Activated T-helper 1 cell treated with anti-CD3 and anti-CD28 coated beads, Interleukin-2, amount 50 U/mL, for 16 hours (primary cell): ENCODE measurements around the gene INO80E.

Experiments
- DNase-seq, 2 donors: peaks; one replicate each; pipeline ENCODE4 v3.0.0-alpha.2; 2020; ENCODE audit warnings: low read depth in 1 of 2, low spot score in 1 of 2

The INO80E gene

DNA sequence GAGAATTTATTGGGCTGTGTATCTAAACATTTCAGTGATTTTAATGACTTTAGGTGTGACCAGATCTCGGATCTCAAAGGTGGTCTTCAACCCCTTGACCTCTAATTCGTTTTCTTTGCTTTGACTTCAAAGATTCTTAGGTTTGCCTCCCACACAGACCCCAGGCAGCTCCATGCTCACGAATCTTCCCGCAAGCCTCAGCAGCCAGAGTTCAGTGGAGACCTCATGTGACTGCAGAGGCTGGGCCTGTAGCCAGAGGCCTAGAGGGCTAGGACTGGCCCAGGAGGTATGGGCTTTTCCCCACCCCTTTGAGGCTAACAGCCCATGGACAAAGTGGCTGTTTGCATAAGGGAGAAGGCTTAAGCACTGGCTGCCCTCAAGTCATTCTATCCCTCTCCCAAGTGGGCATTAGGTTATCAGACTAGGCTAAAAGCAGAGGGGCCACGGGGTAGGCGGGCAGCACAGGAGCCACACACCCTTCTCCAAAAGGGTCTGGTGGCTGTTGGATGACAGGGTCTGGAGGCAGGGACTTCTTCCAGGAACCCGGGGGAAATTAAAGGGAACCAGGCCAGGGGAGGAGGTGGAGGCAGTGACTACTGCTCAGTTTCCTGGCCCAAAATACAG, 3.6 kb upstream of the INO80E start:
- no peak for DNase-seq

GRCh38 chr16:29993191-29993902, 2.7 kb upstream of the INO80E start:
- no peak for DNase-seq

DNA sequence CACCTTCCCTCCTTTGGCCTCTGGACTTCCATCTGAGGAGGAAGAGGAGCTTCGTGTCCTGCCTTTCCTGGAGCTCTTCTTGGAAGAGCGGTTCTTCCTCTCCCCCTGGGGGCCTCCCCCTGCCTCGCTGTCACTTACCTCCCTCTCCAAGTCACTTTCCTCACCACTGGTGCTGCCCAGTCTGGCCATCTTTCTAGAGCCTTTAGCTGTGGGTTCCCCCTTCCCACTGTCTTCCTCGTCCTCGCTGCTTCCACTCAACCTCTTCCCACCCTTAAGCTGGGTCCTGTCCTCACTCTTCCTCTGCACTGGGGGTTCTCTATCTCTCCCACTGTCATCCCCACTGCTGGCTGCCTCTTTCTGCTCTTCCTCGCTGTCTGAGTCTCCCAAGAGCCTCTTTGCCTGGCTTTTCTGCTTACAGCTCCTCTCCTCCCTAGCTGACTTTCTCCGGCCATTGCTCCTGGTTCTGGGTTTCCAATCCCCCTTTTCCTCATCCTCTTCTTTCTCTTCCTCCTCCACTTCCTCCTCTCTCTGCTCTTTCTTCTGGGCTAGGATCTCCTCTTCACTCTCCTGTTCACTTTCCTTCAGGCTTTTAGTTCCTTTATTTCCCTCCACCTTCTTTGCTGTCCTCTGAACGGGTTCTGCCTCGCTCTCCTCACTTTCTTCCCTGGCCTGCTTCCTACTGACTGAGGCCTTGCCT, 2.0 kb upstream of the INO80E start:
- DNase-seq, result no peak

DNA sequence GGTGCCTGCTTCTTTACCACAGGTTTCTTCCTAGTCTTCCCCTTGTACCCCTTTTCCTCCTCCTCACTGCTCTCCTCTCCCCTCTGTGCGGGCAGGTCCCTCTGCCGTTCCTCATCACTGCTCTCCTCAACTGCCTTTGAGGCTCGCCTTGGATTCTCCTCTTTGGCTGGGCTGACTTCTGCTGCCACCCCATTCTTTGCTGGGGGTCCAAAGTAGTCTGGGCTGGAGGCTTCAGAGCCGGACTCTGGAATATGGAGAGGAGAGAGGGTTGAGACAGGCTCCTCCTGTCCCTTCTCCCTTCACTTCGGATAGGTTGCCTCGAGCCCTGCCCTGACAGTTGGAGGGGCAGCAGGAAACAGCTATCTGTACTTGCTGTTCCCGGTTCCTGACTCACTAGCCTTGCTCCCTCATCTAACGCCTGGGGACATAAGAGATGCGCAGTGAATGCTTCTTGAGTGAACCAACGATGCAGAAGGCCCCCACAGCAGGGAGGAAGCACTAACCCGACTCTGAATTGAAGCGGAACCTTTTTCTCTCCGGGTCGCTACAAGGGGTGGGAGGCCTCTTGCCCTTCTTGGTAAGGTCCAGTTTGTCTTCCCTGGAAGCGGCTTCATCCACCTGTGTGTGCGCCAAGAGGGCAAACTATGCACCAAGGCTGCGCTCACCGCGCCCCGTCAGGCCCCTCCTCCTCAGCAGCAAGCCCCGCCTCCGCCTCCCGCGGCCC, 1.3 kb upstream of the INO80E start:
- peak in 1 of 2 donors; percentile 54 for DNase-seq

- peak; percentile 69 to 79 for DNase-seq
These were observed 624 bp upstream of the INO80E start, which contains the start of gene HIRIP3 for GRCh38 chr16:29995324-29995910. Gene HIRIP3, minus strand, starts transcription at chr16:29995617. Its CDS starts 12 bp downstream, at chr16:29995605.

GRCh38 chr16:29996766-29997250, 767 bp downstream of the INO80E start:
- no peak for DNase-seq

DNA sequence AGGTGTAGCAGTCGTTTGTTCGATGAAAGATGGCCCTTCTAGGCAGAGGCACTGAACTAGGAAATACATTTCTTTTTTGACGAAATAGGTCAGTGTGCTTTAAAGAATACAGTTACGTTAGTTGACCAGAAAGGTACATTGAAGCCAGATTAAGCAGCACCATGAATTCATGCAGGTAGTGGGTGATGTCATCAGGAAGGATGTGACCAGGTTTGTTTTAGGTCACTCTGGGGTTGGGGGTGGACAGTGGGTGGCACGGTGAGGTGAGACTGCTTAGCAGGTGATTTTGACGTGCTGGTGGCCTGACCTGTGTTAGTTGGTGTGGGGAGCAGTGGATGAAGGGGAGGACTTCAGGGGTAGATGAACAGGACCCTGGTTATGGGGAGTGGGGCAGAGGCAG, 3.6 kb downstream of the INO80E start:
- no peak for DNase-seq

- no peak for DNase-seq
These were observed 4.9 kb downstream of the INO80E start for GRCh38 chr16:30000735-30001631.

DNA sequence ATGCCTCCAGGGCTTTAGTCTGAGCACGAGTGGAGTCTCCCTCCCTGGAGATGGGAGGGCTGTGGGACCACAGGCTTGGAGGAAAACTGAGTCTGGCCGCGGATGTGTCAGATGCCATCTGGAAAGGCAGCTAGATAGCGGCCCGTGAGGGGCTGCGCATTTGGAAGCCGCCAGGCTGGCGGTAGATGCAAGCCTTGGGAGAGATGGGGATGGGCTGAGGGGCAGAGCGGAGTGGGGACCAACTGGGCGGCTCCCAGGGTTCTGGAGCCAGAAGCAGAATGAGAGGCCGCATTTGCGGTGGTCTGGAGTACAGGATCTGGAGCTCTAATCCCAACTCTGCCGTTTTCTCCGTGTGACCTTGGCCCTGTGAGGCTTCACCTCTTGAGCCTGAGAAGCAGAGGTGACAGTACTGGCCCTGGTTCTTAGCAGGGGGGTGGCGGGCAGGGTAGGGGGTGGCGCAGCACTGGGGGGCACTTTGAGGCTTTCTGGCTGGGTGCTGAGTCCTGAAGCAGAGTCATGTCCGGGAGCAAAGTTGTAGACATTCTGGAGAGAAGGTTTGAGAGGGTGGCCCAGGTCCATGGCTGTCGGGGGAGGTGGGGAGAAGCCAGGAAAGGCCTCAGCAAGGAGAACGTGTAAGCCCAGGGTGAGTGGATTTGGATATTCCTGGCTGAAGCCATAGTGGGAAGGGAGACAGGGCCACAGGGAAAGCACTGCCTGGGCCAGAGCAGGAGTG, 6.7 kb downstream of the INO80E start:
- DNase-seq, result no peak

DNA sequence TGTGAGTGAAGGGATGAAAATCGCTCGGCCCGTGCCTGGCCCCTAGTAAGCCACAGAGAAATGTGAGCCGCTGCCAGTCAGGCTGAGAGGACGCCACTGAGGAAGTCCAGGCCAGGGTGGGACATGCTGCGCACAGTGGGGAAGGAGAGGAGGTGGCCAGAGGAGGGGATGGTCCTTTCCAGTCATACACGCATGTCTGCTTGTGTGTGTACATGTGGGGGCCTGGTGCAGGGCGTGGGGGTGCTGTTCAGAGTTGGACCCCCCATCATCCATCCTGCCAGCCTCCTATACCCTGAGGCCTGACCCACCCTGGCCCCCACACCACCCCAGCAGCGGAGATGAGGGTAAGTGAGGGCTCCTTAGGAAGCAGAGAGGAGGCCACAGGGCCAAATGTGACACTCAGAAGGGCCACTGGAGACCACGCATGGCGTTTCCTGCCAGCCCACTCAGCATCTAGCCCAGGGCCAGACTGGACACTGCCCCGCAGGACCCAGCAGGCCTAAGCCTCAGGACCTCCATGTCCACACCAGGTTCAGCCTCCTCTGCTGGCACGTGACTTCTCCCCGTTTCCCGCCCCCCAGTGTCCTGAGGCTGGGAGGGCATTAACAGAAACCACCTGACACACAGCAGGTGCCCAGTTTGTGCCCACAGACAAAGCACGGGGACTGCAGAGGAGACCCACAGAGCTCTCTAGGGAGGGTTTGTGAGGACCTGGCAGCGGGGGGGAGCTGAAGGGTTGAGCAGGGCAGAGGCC, 7.8 kb downstream of the INO80E start:
- DNase-seq, result no peak

GRCh38 chr16:30004424-30004776, 8.4 kb downstream of the INO80E start:
- no peak for DNase-seq

GRCh38 chr16:30004811-30005242, 8.8 kb downstream of the INO80E start:
- DNase-seq, result no peak

DNA sequence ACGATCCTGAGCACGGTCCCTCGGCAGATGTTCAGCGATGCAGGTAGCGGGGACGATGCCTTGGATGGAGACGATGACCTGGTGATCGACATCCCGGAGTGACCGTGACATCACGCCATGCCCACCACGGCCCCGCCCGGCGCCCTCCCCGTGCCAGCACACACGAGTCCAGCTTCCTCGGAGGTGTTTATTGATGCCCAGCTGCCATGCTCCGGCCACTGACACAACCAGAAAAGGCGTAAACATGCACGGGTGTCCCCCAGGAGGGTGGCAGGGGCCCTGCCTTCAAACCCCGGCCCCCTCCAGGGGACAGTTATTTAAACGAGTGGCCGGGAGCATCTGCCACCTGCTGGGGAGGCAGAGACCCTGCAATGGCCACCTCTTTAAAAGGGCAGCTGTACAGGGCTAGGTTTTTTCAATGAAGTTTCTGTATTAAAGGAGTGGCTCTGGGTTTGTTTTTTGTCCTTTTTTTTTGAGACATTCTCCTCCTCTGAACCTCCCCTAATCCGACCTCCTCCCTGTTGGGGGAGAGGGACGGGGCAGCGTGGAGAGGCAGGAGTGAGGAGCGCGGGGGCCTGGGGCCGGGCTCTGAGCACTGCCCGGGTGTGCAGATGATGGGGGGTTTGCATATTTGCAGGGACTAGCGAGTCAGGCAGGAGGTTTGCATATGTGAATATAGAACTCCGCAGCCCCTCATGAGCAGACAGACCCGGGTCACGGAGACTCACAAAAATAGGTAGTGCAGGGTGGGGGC, 9.5 kb downstream of the INO80E start:
- no peak for DNase-seq

DNA sequence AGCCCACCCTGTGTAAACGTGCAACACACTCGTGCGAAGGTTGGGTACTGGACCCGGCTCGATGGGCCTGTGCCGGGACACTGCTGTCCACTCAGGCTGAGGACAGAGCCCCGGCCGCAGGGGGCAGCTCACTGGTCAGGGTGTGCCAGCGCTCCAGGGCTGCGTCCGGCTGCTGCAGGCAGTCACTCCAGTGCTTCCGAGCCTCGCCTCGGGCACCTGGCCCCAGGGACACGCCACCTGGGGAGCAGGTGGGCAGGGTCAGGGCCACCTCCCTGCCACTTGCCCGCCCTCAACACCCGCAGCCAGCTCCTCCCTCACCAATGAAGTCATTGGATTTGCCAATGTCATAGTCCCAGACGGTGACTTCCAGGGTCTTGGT, 10.0 kb downstream of the INO80E start:
- no peak for DNase-seq

- no peak for DNase-seq
These were observed 10.8 kb downstream of the INO80E start for GRCh38 chr16:30006659-30007377.

DNA sequence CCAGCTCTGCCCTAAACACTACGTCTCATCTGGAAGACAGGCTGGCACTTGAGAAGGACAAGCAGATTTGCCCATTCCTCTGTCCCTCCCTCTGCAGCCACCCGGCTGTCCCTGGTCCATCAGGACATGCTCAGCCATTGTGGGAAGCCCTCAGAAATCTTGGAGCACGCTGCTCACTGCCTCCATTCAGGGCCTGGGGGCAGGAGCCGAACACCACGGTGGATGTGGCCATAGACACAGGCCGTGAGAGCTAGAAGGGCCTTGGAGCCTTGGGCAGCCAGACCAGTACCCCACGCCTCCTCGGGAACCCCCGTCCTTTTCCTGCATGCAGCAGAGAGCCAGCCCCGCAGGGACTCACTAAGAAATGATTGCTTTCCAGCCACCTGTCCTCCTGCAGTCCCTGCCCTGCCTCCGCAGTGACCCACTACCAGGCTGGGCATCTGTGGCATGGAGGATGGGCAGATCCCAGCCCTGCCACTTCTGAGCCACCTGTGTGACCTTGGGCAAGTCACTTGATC, 11.4 kb downstream of the INO80E start:
- no peak for DNase-seq
